ENCODE results near the gene KLK2.

DNA sequence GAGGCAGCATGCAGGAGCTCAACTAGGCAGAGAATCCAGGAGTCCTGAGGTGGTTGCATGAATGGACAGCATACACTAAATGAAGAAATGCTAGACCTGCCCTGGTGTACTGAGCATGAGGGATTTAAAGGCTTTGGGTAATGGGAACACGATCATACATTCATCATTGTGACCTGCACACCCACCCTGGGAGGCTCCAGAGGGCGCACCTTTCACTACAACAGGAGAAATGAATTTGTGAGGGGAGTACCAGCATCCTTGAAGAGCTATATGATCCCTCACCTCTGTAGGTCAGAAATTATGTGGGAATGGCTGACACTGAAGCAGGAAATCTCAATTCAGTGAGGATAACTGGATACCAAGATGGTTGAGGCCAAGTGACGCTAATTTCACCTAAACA, 8.9 kb downstream of the KLK2 start:
- no peak for TF ChIP-seq POLR2A (IDR thresholded peaks at IDR 0.05; ENCODE audit: low read length)
- TF ChIP-seq GATA1 (IDR thresholded peaks at IDR 0.05; ENCODE audit: low read depth, low read length), result no peak
